ENCODE measurements around the gene MSI2.

Gene MSI2

DNA sequence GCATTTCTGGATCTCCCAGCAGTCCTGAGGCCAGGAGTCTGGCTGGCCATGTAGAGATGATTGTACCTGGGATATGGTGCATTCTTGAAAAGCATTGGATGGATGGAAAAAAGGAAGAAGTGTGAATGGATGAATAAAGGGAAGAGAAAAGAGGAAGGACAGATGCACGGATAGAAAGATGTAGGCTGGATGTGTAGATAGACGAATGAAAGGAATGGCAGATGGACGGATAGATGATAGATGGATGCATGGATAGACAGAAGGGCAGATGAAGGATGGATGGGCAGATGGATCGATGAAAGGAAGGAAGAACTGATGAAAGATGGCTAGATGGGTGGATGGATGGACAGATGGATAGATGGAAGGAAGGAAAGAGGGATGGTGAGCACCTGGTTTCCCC is 210.9 kb downstream of the MSI2 start:
- no peak for ATAC-seq
- TF ChIP-seq GLIS3 (CRISPR knock-in tag; IDR thresholded peaks at IDR 0.05) (no peak), TCF4 (CRISPR knock-in tag; IDR thresholded peaks at IDR 0.05; ENCODE audit: borderline replicate concordance) (no peak), ZFP3 (CRISPR knock-in tag; IDR thresholded peaks at IDR 0.05) (no peak), CSDC2 (CRISPR knock-in tag; IDR thresholded peaks at IDR 0.05) (no peak), ZFP30 (CRISPR knock-in tag; IDR thresholded peaks at IDR 0.05) (no peak), ZC3H10 (CRISPR knock-in tag; IDR thresholded peaks at IDR 0.05) (no peak), ARNTL (CRISPR knock-in tag; IDR thresholded peaks at IDR 0.05; ENCODE audit: borderline replicate concordance, low read depth) (no peak), OSR1 (CRISPR knock-in tag; IDR thresholded peaks at IDR 0.05) (no peak), ISL1 (CRISPR knock-in tag; IDR thresholded peaks at IDR 0.05) (no peak), ZNF565 (CRISPR knock-in tag; conservative IDR thresholded peaks at IDR 0.05; ENCODE audit: low read depth) (no peak), PPARA (CRISPR knock-in tag; IDR thresholded peaks at IDR 0.05; ENCODE audit: borderline replicate concordance) (no peak), ESRRG (CRISPR knock-in tag; IDR thresholded peaks at IDR 0.05) (no peak), TOX (CRISPR knock-in tag; IDR thresholded peaks at IDR 0.05; ENCODE audit: borderline replicate concordance) (no peak)
- TF ChIP-seq, protein P1, sequence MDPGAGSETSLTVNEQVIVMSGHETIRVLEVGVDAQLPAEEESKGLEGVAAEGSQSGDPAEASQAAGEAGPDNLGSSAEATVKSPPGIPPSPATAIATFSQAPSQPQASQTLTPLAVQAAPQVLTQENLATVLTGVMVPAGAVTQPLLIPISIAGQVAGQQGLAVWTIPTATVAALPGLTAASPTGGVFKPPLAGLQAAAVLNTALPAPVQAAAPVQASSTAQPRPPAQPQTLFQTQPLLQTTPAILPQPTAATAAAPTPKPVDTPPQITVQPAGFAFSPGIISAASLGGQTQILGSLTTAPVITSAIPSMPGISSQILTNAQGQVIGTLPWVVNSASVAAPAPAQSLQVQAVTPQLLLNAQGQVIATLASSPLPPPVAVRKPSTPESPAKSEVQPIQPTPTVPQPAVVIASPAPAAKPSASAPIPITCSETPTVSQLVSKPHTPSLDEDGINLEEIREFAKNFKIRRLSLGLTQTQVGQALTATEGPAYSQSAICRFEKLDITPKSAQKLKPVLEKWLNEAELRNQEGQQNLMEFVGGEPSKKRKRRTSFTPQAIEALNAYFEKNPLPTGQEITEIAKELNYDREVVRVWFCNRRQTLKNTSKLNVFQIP (CRISPR knock-in tag; IDR thresholded peaks at IDR 0.05; ENCODE audit: borderline replicate concordance, low read depth): no peak

DNA sequence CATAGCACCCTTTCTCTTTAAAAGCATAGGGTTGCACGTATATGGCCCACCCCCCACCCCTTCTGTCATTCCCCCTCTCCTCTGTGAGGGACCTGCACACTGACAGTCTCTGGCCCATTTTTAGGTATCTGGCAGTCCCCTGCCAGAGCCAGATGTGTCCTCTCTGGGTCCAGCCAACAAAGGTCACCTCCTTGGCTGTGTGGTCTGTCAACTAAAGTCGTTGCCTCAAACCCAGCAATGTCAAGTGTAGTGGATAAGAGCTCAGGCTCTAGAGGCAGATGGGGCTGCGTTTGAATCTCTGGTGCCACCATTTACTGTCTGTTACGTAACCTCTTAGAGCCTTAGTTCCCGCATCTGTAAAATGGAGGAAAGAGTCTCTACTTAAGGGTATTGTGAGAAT is 211.5 kb downstream of the MSI2 start:
- TF ChIP-seq SNAI2 (CRISPR knock-in tag; IDR thresholded peaks at IDR 0.05): no peak
- TF ChIP-seq, protein P2, sequence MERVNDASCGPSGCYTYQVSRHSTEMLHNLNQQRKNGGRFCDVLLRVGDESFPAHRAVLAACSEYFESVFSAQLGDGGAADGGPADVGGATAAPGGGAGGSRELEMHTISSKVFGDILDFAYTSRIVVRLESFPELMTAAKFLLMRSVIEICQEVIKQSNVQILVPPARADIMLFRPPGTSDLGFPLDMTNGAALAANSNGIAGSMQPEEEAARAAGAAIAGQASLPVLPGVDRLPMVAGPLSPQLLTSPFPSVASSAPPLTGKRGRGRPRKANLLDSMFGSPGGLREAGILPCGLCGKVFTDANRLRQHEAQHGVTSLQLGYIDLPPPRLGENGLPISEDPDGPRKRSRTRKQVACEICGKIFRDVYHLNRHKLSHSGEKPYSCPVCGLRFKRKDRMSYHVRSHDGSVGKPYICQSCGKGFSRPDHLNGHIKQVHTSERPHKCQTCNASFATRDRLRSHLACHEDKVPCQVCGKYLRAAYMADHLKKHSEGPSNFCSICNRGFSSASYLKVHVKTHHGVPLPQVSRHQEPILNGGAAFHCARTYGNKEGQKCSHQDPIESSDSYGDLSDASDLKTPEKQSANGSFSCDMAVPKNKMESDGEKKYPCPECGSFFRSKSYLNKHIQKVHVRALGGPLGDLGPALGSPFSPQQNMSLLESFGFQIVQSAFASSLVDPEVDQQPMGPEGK (CRISPR knock-in tag; IDR thresholded peaks at IDR 0.05; ENCODE audit: borderline replicate concordance): no peak
- TF ChIP-seq, protein P3, sequence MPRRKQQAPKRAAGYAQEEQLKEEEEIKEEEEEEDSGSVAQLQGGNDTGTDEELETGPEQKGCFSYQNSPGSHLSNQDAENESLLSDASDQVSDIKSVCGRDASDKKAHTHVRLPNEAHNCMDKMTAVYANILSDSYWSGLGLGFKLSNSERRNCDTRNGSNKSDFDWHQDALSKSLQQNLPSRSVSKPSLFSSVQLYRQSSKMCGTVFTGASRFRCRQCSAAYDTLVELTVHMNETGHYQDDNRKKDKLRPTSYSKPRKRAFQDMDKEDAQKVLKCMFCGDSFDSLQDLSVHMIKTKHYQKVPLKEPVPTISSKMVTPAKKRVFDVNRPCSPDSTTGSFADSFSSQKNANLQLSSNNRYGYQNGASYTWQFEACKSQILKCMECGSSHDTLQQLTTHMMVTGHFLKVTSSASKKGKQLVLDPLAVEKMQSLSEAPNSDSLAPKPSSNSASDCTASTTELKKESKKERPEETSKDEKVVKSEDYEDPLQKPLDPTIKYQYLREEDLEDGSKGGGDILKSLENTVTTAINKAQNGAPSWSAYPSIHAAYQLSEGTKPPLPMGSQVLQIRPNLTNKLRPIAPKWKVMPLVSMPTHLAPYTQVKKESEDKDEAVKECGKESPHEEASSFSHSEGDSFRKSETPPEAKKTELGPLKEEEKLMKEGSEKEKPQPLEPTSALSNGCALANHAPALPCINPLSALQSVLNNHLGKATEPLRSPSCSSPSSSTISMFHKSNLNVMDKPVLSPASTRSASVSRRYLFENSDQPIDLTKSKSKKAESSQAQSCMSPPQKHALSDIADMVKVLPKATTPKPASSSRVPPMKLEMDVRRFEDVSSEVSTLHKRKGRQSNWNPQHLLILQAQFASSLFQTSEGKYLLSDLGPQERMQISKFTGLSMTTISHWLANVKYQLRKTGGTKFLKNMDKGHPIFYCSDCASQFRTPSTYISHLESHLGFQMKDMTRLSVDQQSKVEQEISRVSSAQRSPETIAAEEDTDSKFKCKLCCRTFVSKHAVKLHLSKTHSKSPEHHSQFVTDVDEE (CRISPR knock-in tag; IDR thresholded peaks at IDR 0.05): no peak
- TF ChIP-seq OSR1 (CRISPR knock-in tag; IDR thresholded peaks at IDR 0.05): no peak
- no peak for TF ChIP-seq ISL1 (CRISPR knock-in tag; IDR thresholded peaks at IDR 0.05)
- TF ChIP-seq PPARA (CRISPR knock-in tag; IDR thresholded peaks at IDR 0.05; ENCODE audit: borderline replicate concordance): no peak
- no peak for ATAC-seq

DNA sequence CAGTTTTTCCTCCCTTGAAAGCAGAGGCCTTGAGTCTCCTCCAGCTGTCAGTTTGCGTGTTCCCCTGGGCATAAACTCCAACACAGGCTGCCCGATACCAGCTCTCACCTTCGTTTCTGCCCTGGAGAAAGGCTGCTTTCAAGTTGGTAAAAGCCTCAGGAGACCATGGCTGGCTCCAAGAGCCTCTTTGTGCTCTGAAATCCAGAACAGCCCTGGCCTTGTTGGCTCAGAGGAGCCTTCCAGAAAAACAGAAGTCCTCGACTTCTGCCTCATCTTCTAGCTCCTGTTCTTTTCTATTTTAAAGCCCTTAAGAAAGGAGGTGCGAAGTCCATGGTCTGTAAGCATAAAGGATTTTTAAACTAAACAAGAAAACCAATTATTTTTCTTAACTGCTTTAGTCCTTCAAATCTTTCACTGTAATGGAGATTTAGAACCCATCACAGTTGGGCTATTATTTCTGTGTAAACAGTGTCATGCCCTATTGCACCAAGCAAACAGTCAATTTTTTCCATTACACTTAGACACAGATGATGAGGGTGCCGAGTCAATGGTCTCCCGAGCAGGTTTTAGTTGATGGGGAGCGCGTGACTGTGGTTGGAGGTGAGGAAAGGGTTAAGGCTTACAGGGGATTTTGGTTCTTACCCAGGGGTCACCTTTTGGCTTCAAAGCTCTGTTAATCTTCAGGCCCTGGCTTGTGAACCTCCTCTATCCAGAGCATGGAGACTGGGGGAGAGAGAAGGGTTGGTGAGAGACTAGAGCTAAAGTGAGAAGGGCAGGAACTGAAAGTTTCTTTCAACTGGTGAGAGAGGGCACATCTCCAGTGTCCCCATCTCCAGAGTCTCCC is 212.8 kb downstream of the MSI2 start:
- TF ChIP-seq ZFP30 (CRISPR knock-in tag; IDR thresholded peaks at IDR 0.05) (no peak), BACH2 (CRISPR knock-in tag; IDR thresholded peaks at IDR 0.05; ENCODE audit: borderline replicate concordance) (no peak), TCF4 (CRISPR knock-in tag; IDR thresholded peaks at IDR 0.05; ENCODE audit: borderline replicate concordance) (no peak), TOX (CRISPR knock-in tag; IDR thresholded peaks at IDR 0.05; ENCODE audit: borderline replicate concordance) (no peak)
- TF ChIP-seq, protein P4, sequence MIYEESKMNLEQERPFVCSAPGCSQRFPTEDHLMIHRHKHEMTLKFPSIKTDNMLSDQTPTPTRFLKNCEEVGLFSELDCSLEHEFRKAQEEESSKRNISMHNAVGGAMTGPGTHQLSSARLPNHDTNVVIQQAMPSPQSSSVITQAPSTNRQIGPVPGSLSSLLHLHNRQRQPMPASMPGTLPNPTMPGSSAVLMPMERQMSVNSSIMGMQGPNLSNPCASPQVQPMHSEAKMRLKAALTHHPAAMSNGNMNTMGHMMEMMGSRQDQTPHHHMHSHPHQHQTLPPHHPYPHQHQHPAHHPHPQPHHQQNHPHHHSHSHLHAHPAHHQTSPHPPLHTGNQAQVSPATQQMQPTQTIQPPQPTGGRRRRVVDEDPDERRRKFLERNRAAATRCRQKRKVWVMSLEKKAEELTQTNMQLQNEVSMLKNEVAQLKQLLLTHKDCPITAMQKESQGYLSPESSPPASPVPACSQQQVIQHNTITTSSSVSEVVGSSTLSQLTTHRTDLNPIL (CRISPR knock-in tag; IDR thresholded peaks at IDR 0.05; ENCODE audit: low read depth): no peak
- no peak for ATAC-seq

DNA sequence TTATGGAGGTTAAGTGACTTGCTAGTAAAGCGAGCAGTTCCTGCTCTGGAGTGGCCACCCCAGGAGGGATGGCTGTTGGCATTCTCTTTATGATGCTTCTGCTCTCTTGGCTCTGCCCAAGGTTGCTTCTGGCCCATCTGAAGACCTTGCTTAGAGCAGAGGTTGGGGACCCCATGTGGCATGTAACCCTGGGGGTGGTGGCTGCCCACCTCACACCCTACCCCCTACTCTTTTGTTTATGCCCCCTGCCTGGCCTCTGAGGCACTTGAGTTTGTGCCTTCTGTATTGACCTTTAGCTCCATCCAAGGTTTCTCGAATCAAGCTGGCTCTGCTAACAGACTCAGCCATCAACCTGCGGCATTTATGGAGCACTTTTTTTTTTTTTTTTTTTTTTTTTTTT is 214.6 kb downstream of the MSI2 start:
- no peak for ATAC-seq

More for the DNA sequence above, 214.6 kb downstream of the MSI2 start:
- TF ChIP-seq OSR1 (CRISPR knock-in tag; IDR thresholded peaks at IDR 0.05): no peak
- TF ChIP-seq, protein P1 (CRISPR knock-in tag; IDR thresholded peaks at IDR 0.05; ENCODE audit: borderline replicate concordance, low read depth): no peak
- no peak for TF ChIP-seq ZC3H10 (CRISPR knock-in tag; IDR thresholded peaks at IDR 0.05)
- no peak for TF ChIP-seq ESRRG (CRISPR knock-in tag; IDR thresholded peaks at IDR 0.05)
- TF ChIP-seq ZNF70 (CRISPR knock-in tag; IDR thresholded peaks at IDR 0.05): no peak
- no peak for TF ChIP-seq ZNF565 (CRISPR knock-in tag; conservative IDR thresholded peaks at IDR 0.05; ENCODE audit: low read depth)
- no peak for TF ChIP-seq ISL1 (CRISPR knock-in tag; IDR thresholded peaks at IDR 0.05)
- TF ChIP-seq TCF4 (CRISPR knock-in tag; IDR thresholded peaks at IDR 0.05; ENCODE audit: borderline replicate concordance): no peak
